ENCODE measurements around the gene OPTN.

Gene OPTN

DNA sequence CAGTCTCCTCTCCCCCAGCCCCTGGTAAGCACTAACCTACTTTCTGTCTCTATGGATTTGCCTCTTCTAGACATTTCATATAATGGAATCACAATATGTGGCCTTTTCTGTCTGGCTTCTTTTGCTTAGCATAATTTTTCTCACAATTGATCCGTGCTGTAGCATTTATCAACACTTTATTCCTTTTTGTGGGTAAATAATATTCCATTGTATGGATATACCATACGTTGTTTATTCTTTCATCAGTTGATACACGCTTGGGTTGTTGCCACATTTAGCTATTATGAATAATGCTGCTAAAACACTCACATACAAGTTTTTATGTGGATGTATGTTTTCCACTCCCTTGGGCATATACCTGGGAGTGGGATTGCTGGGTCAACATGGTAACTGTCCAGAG, 87.2 kb downstream of the OPTN start:
- no peak overlapping the region for H3K4me3 ChIP-seq (ENCODE audit: control insufficient read depth, low read depth, low read length)
- no peak for DNase-seq (ENCODE audit: low read depth)
- TF ChIP-seq, protein P1, sequence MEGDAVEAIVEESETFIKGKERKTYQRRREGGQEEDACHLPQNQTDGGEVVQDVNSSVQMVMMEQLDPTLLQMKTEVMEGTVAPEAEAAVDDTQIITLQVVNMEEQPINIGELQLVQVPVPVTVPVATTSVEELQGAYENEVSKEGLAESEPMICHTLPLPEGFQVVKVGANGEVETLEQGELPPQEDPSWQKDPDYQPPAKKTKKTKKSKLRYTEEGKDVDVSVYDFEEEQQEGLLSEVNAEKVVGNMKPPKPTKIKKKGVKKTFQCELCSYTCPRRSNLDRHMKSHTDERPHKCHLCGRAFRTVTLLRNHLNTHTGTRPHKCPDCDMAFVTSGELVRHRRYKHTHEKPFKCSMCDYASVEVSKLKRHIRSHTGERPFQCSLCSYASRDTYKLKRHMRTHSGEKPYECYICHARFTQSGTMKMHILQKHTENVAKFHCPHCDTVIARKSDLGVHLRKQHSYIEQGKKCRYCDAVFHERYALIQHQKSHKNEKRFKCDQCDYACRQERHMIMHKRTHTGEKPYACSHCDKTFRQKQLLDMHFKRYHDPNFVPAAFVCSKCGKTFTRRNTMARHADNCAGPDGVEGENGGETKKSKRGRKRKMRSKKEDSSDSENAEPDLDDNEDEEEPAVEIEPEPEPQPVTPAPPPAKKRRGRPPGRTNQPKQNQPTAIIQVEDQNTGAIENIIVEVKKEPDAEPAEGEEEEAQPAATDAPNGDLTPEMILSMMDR (conservative IDR thresholded peaks at IDR 0.05; ENCODE audit: control insufficient read depth, insufficient read depth, low read depth, low read length) = no peak
